H1 (cell line): Measurements from ENCODE around the gene AFAP1L1. TPM values are rescaled to one million over a fixed set of nuclear protein-coding genes. Genes with fewer than 3 reads are reported as not detected.

ENCODE experiments used
- CTCF ChIA-PET: fragments of 300-600 bp; sonication (Branson Sonifier 250); formaldehyde crosslinking; loops from one replicate; lab custom pipeline; 2021; ENCODE audit not compliant: partially characterized antibody; lab: Charles Lee
- POLR2A ChIA-PET: fragments of 300-600 bp; sonication (Branson Sonifier 250); formaldehyde crosslinking; loops from one replicate; lab custom pipeline; 2021; ENCODE audit warnings: inconsistent platforms; ENCODE audit not compliant: partially characterized antibody; lab: Charles Lee
- DNase-seq, 2 experiments: peaks; one replicate each; pipeline versions ENCODE4 v3.0.0 to v3.0.0-alpha.2; 2010 to 2022; ENCODE audit warnings: low spot score in 2 of 2, low read depth in 1 of 2, mixed read lengths in 1 of 2
- FAIRE-seq: peaks from 2 replicates; lab custom pipeline; 2011; peaks lifted over from hg19 to GRCh38; lab: Jason Lieb, UNC
- H2AFZ ChIP-seq: 2 replicates; pipeline ENCODE4 v1.8.1; 2012; ENCODE audit warnings: low read length, inconsistent platforms
- H2AK5ac ChIP-seq: 2 replicates; pipeline ENCODE4 v1.6.1; 2013; ENCODE audit warnings: low read depth, low read length
- H2BK120ac ChIP-seq: replicated peaks from 2 replicates; pipeline ENCODE3; 2013; ENCODE audit warnings: low read depth, low read length, inconsistent platforms
- H2BK12ac ChIP-seq: 2 replicates; pipeline ENCODE4 v1.6.1; 2013; ENCODE audit warnings: low read depth, low read length
- H2BK15ac ChIP-seq: 2 replicates; pipeline ENCODE4 v1.6.1; 2013; ENCODE audit warnings: low read length
- H2BK20ac ChIP-seq: 2 replicates; pipeline ENCODE4 v1.6.1; 2013; ENCODE audit warnings: low read length
- H2BK5ac ChIP-seq: 2 replicates; pipeline ENCODE4 v1.6.1; 2013; ENCODE audit warnings: low read depth, low read length
- H3K14ac ChIP-seq: 2 replicates; pipeline ENCODE4 v1.6.1; 2013; ENCODE audit warnings: inconsistent platforms; ENCODE audit not compliant: insufficient read length
- H3K18ac ChIP-seq: 2 replicates; pipeline ENCODE4 v1.6.1; 2013; ENCODE audit warnings: low read length; ENCODE audit errors: extremely low read depth
- H3K23ac ChIP-seq: 2 replicates; pipeline ENCODE4 v1.6.1; 2013; ENCODE audit warnings: inconsistent platforms; ENCODE audit not compliant: insufficient read length
- H3K23me2 ChIP-seq: 2 replicates; pipeline ENCODE4 v1.6.1; 2013; ENCODE audit warnings: low read depth, low read length
- H3K27ac ChIP-seq: 2 replicates; pipeline ENCODE4 v1.6.1; 2011; ENCODE audit warnings: low read depth, low read length, inconsistent platforms
- H3K27me3 ChIP-seq, 4 experiments: replicated peaks in 1 of 4; 1 replicate in 1 of 4; 2 replicates in 3 of 4; pipeline versions ENCODE4 v1.6.1 to v1.8.1; 2011 to 2013; ENCODE audit warnings: low read length in 3 of 4, mild to moderate bottlenecking in 3 of 4, inconsistent platforms in 2 of 4, mixed read lengths in 2 of 4, moderate library complexity in 1 of 4; ENCODE audit not compliant: control insufficient read depth in 3 of 4, insufficient read depth in 3 of 4; ENCODE audit errors: extremely low read depth in 1 of 4
- H3K36me3 ChIP-seq, 4 experiments: 2 replicates each; pipeline versions ENCODE4 v1.6.1 to v1.8.1; 2011 to 2013; ENCODE audit warnings: mild to moderate bottlenecking in 4 of 4, low read length in 3 of 4, moderate library complexity in 2 of 4, control low read depth in 1 of 4, inconsistent platforms in 1 of 4; ENCODE audit not compliant: insufficient read depth in 4 of 4, control insufficient read depth in 2 of 4
- H3K4ac ChIP-seq: replicated peaks from 2 replicates; pipeline ENCODE3; 2013; ENCODE audit warnings: low read length, low read depth, mixed read lengths, inconsistent platforms; ENCODE audit not compliant: insufficient read length
- H3K4me1 ChIP-seq, 4 experiments: replicated peaks in 1 of 4; 1 replicate in 1 of 4; 2 replicates in 3 of 4; pipeline versions ENCODE4 v1.6.1 to v1.8.1; 2011 to 2013; ENCODE audit warnings: low read length in 3 of 4, inconsistent platforms in 2 of 4, mixed read lengths in 1 of 4; ENCODE audit not compliant: insufficient read depth in 4 of 4, control insufficient read depth in 3 of 4
- H3K4me2 ChIP-seq, 2 experiments: 2 replicates each; pipeline versions ENCODE4 v1.6.1 to v1.8.1; 2011 to 2013; ENCODE audit warnings: low read depth in 2 of 2, low read length in 2 of 2, control low read depth in 1 of 2, inconsistent platforms in 1 of 2, mild to moderate bottlenecking in 1 of 2; ENCODE audit not compliant: insufficient read depth in 1 of 2
- H3K4me3 ChIP-seq, 4 experiments: fragments of 200-600, 300-600 bp in 1 of 4; sonication (generic), shearing (Covaris generic), sonication (Bioruptor Twin) in 1 of 4; 2 replicates each; pipeline versions ENCODE4 v1.5.1 to v1.8.1; 2011 to 2016; ENCODE audit warnings: low read length in 4 of 4, low read depth in 3 of 4, control low read depth in 2 of 4, inconsistent platforms in 2 of 4, mild to moderate bottlenecking in 2 of 4, mixed read lengths in 1 of 4, moderate library complexity in 1 of 4; ENCODE audit not compliant: insufficient read depth in 2 of 4; ENCODE audit errors: extremely low read depth in 1 of 4
- H3K56ac ChIP-seq: replicated peaks from 2 replicates; pipeline ENCODE3; 2013; ENCODE audit warnings: low read depth, mild to moderate bottlenecking, mixed read lengths, low read length, inconsistent platforms; ENCODE audit not compliant: insufficient read length
- H3K79me1 ChIP-seq: 2 replicates; pipeline ENCODE4 v1.6.1; 2013; ENCODE audit warnings: low read depth, low read length, control low read depth
- H3K79me2 ChIP-seq, 2 experiments: 2 replicates each; pipeline versions ENCODE4 v1.6.1 to v1.8.1; 2012 to 2013; ENCODE audit warnings: low read length in 2 of 2, mild to moderate bottlenecking in 2 of 2, inconsistent platforms in 1 of 2; ENCODE audit not compliant: insufficient read depth in 2 of 2, control insufficient read depth in 1 of 2
- H3K9ac ChIP-seq, 4 experiments: replicated peaks in 1 of 4; 1 replicate in 1 of 4; 2 replicates in 3 of 4; pipeline versions ENCODE4 v1.6.1 to v1.8.1; 2011 to 2013; ENCODE audit warnings: low read depth in 3 of 4, low read length in 3 of 4, control low read depth in 2 of 4, mild to moderate bottlenecking in 2 of 4, moderate library complexity in 2 of 4, inconsistent platforms in 1 of 4; ENCODE audit errors: extremely low read depth in 1 of 4
- H3K9me3 ChIP-seq, 2 experiments: 2 replicates each; pipeline versions ENCODE4 v1.6.1 to v1.8.1; 2012 to 2013; ENCODE audit warnings: mild to moderate bottlenecking in 2 of 2, moderate library complexity in 2 of 2, control low read depth in 1 of 2, inconsistent platforms in 1 of 2, low read depth in 1 of 2, low read length in 1 of 2, mixed read lengths in 1 of 2; ENCODE audit not compliant: insufficient read depth in 2 of 2
- H4K20me1 ChIP-seq, 2 experiments: replicated peaks in 1 of 2; 2 replicates each; pipeline versions ENCODE3 to v1.8.1; 2011 to 2013; ENCODE audit warnings: inconsistent platforms in 2 of 2, low read length in 2 of 2, mild to moderate bottlenecking in 1 of 2; ENCODE audit not compliant: insufficient read depth in 2 of 2, control insufficient read depth in 1 of 2
- H4K5ac ChIP-seq: 2 replicates; pipeline ENCODE4 v1.6.1; 2013; ENCODE audit warnings: low read length, low read depth, mixed read lengths, inconsistent platforms; ENCODE audit not compliant: insufficient read length
- H4K8ac ChIP-seq: 2 replicates; pipeline ENCODE4 v1.8.0; 2013; ENCODE audit warnings: mild to moderate bottlenecking, moderate library complexity, low read length, inconsistent platforms; ENCODE audit not compliant: insufficient read depth; ENCODE audit errors: extremely low read depth
- H4K91ac ChIP-seq: replicated peaks from 2 replicates; pipeline ENCODE3; 2013; ENCODE audit warnings: low read length, mixed read lengths, inconsistent platforms; ENCODE audit not compliant: insufficient read length
- BACH1 ChIP-seq: IDR thresholded peaks from 2 replicates; pipeline ENCODE4 v1.6.1; 2012; ENCODE audit warnings: low read length, improper control_type of control experiment
- CTCF ChIP-seq, 3 experiments: IDR thresholded peaks; 1 replicate in 2 of 3; 2 replicates in 1 of 3; pipeline versions ENCODE4 v1.5.1 to v1.6.1; 2011; ENCODE audit warnings: low read length in 3 of 3, mild to moderate bottlenecking in 3 of 3, inconsistent platforms in 2 of 3, low read depth in 1 of 3, moderate library complexity in 1 of 3; ENCODE audit not compliant: insufficient read depth in 1 of 3; ENCODE audit errors: control extremely low read depth in 1 of 3
- WGBS, 2 experiments: shearing (Covaris generic) in 1 of 2; methylation state at CpG; one replicate each; pipeline versions ENCODE4 v1.1.6 to v1.1.7; 2013 to 2015; ENCODE audit warnings: low lambda C conversion rate in 2 of 2, mixed read lengths in 2 of 2, inconsistent platforms in 1 of 2, low coverage in 1 of 2, missing lambda C conversion rate in 1 of 2; ENCODE audit not compliant: insufficient replicate concordance in 2 of 2, insufficient coverage in 1 of 2, insufficient read length in 1 of 2; ENCODE audit errors: extremely low coverage in 1 of 2, missing lambda C conversion rate in 1 of 2; 5-methylcytosine and 5-hydroxymethylcytosine counted together
- polyA plus RNA-seq, 7 experiments: library from polyadenylated mRNA; depleted of rRNA in 3 of 7; stranded (reverse) in 5 of 7; unstranded in 2 of 7; fragments of >200 nt in 5 of 7; fragments of 200-250 nt in 2 of 7; gene quantifications; 1 replicate in 5 of 7; 2 replicates in 1 of 7; 4 replicates in 1 of 7; pipeline versions ENCODE4 v1.2.1 to v1.2.3, GENCODE V29; 2011 to 2013; ENCODE audit warnings: missing spikeins in 2 of 7, mixed read lengths in 2 of 7
- total RNA-seq: library from RNA; stranded (reverse); fragmentation: NEBNext Ultra II Directional; extraction: Animal tissue kit (Norgen Biotek cat#: 25700); gene quantifications from 2 replicates; pipeline ENCODE4 v1.2.1, GENCODE V29; 2021

The AFAP1L1 gene
- total and polyA plus RNA-seq, 2 of the 8 experiments (the other 6 are each of a cell fraction or from before 2014, with no cell fraction given) = 0.79 to 4.7 TPM

- Histone ChIP-seq H4K5ac (no peak overlapping the region), H3K18ac (no peak overlapping the region), H2AK5ac (no peak overlapping the region), H4K91ac (no peak overlapping the region), H3K4me3 (no peak overlapping the region), H2BK5ac (no peak overlapping the region), H3K4ac (no peak overlapping the region), H2BK120ac (no peak overlapping the region), H3K56ac (no peak overlapping the region), H2AFZ (no peak overlapping the region), H3K27ac (no peak overlapping the region), H3K36me3 (no peaks in the 10 kb centered on the region), H3K79me2 (no peaks in the 10 kb centered on the region), H2BK20ac (no peak overlapping the region), H3K14ac (no peak overlapping the region), H3K23me2 (no peaks in the 10 kb centered on the region), H3K4me1 (peaks cover 0 to 6% (median 3%) of the 10 kb centered on the region in 4 experiments; a peak in 4 of 7 replicates), H3K9me3 (no peaks in the 10 kb centered on the region), H4K8ac (no peak overlapping the region), H4K20me1 (no peaks in the 10 kb centered on the region), H3K23ac (no peak overlapping the region), H3K9ac (no peak overlapping the region), H3K79me1 (no peaks in the 10 kb centered on the region), H3K27me3 (no peaks in the 10 kb centered on the region), H3K4me2 (no peak overlapping the region), H2BK15ac (no peak overlapping the region), H2BK12ac (no peak overlapping the region)
- no peak for DNase-seq
- ChIA-PET POLR2A (no interaction called here), CTCF (interaction anchor here (0.7 to 3.2 kb wide), 23 partner anchors 9 to 163 kb away, joined by 3 to 32 read pairs (median 5); no protein-coding TSS in a partner anchor)
- TF ChIP-seq BACH1 (no peak), CTCF (IDR thresholded peaks at IDR 0.05; ENCODE audit: control extremely low read depth in 1 of 3, insufficient read depth in 1 of 3, low read depth in 1 of 3, low read length in 3 of 3) (peak in 1 of 3 experiments; percentile 36; a peak in 1 of 4 replicates)
- 94% methylated on average over 4 of the region's 4 CpGs; no CpG with 5 or more reads in 1 of the 2 experiments for WGBS, 2 experiments
- FAIRE-seq = no peak
Measured at GRCh38 chr5:149314571-149315111, 43.0 kb downstream of the AFAP1L1 start.
